Peyer's patch (tissue), 4 donors: ENCODE results near the gene TAPT1. TPM values are rescaled to one million over a fixed set of nuclear protein-coding genes. Genes with fewer than 3 reads are reported as not detected.

Experiments
- DNase-seq, 3 donors: peaks; one replicate each; pipeline ENCODE4 v3.0.0-alpha.2; 2017 to 2019
- H3K27ac ChIP-seq, 4 donors: fragments of 200-600 bp; sonication (generic); one replicate each; pipeline ENCODE4 v1.5.1; 2016 to 2019
- H3K27me3 ChIP-seq, 2 donors: fragments of 200-600 bp; sonication (generic); one replicate each; pipeline ENCODE4 v1.5.1; 2019
- H3K36me3 ChIP-seq, 3 donors: fragments of 200-600 bp; sonication (generic); one replicate each; pipeline ENCODE4 v1.5.1; 2016 to 2019
- H3K4me1 ChIP-seq, 4 donors: fragments of 200-600 bp; sonication (generic); one replicate each; pipeline ENCODE4 v1.5.1; 2016 to 2019
- H3K4me3 ChIP-seq, 4 donors: fragments of 200-600 bp; sonication (generic); 1 replicate in 3 of 4; 2 replicates in 1 of 4; pipeline ENCODE4 v1.5.1; 2016 to 2019; ENCODE audit warnings: mild to moderate bottlenecking in 1 of 4
- H3K9me3 ChIP-seq, 4 donors: fragments of 200-600 bp; sonication (generic); one replicate each; pipeline ENCODE4 v1.5.1; 2016 to 2019; ENCODE audit warnings: mild to moderate bottlenecking in 1 of 4
- POLR2A ChIP-seq, 2 donors: fragments of 450-650 bp; IDR thresholded peaks; one replicate each; pipeline ENCODE4 v1.5.1; 2017; ENCODE audit warnings: antibody characterized with exemption in 2 of 2, mild to moderate bottlenecking in 2 of 2, moderate library complexity in 2 of 2
- small RNA-seq, 2 donors: library from RNA; depleted of rRNA; stranded (forward); fragments of <200 nt; gene quantifications; one replicate each; pipeline ENCODE3, GENCODE V24; 2016
- total RNA-seq, 4 donors: library from RNA; depleted of rRNA; stranded (reverse); fragments of >200 nt; gene quantifications; one replicate each; pipeline ENCODE4 v1.1.0, GENCODE V29; 2016
- TF ChIP-seq, protein P1 (sequence below), 6 experiments: fragments of 450-650 bp in 4 of 6; fragments of 200-600 bp in 2 of 6; sonication (generic) in 1 of 6; IDR thresholded peaks; one replicate each; pipeline ENCODE4 v1.5.1; 2017 to 2019; ENCODE audit warnings: antibody characterized with exemption in 6 of 6, mild to moderate bottlenecking in 3 of 6, moderate library complexity in 1 of 6

TAPT1 gene
- total RNA-seq, 4 donors from 2014 or later: 22.4 to 43.7 (median 33.7) TPM

- no peak for TF ChIP-seq POLR2A (IDR thresholded peaks at IDR 0.05)
- TF ChIP-seq, protein P1, sequence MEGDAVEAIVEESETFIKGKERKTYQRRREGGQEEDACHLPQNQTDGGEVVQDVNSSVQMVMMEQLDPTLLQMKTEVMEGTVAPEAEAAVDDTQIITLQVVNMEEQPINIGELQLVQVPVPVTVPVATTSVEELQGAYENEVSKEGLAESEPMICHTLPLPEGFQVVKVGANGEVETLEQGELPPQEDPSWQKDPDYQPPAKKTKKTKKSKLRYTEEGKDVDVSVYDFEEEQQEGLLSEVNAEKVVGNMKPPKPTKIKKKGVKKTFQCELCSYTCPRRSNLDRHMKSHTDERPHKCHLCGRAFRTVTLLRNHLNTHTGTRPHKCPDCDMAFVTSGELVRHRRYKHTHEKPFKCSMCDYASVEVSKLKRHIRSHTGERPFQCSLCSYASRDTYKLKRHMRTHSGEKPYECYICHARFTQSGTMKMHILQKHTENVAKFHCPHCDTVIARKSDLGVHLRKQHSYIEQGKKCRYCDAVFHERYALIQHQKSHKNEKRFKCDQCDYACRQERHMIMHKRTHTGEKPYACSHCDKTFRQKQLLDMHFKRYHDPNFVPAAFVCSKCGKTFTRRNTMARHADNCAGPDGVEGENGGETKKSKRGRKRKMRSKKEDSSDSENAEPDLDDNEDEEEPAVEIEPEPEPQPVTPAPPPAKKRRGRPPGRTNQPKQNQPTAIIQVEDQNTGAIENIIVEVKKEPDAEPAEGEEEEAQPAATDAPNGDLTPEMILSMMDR (IDR thresholded peaks at IDR 0.05): no peak
- H3K36me3 ChIP-seq: no peaks in the 10 kb centered on the region
- no peak overlapping the region for H3K4me3 ChIP-seq
- no peak overlapping the region for H3K27ac ChIP-seq
- H3K4me1 ChIP-seq: no peaks in the 10 kb centered on the region
- no peaks in the 10 kb centered on the region for H3K9me3 ChIP-seq
- no peak for DNase-seq
- H3K27me3 ChIP-seq: no peaks in the 10 kb centered on the region
These were observed 111.7 kb downstream of the TAPT1 start for GRCh38 chr4:16114546-16114945.

DNA sequence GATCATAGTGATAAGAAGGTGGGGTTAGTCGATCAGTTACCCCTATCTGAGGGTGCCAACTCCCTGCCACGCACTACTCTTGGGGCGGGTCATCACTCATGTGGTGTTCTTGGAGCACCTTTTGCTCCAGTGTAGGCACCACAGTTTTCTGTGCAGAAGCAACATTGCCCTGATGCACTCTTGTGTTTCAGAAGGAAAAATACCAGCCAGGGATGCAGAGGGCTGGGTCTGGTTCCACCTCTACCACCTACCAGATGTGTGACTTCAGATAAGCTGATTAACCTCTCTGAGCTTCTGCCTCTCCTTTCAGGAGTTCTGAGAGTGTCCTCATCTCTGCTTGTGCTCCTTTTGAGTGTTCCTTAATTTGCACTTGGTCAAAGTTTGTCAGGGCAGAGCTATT, 112.5 kb downstream of the TAPT1 start:
- TF ChIP-seq, protein P1 (IDR thresholded peaks at IDR 0.05): no peak
- no peak for TF ChIP-seq POLR2A (IDR thresholded peaks at IDR 0.05)
- H3K27ac ChIP-seq: no peak overlapping the region
- no peaks in the 10 kb centered on the region for H3K4me1 ChIP-seq
- no peaks in the 10 kb centered on the region for H3K9me3 ChIP-seq
- H3K4me3 ChIP-seq: no peak overlapping the region
- H3K27me3 ChIP-seq: no peaks in the 10 kb centered on the region
- H3K36me3 ChIP-seq: no peaks in the 10 kb centered on the region
- DNase-seq: no peak

DNA sequence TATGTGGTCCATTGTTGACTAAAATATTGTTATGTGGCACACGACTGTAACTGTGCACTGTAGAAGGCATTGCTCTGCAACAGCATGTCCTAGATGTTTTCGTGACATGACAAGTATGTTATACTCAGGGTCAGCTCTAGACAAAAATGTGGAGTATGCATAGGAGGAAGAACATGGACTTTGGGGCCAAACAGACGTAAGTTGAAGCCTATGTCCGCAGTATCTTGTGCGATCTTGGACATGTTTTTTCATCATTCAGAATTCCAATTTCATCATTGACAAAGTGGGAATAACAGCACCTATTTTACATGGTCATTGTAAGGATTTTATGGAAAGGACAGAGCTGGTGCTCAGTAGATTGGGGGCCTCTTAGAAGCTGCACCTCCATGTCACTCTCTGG, 114.7 kb downstream of the TAPT1 start:
- Histone ChIP-seq H3K27me3 (no peaks in the 10 kb centered on the region), H3K4me3 (no peak overlapping the region), H3K4me1 (no peaks in the 10 kb centered on the region), H3K36me3 (no peaks in the 10 kb centered on the region), H3K9me3 (no peaks in the 10 kb centered on the region), H3K27ac (no peak overlapping the region)
- DNase-seq: no peak
- no peak for TF ChIP-seq POLR2A (IDR thresholded peaks at IDR 0.05)
- TF ChIP-seq, protein P1 (IDR thresholded peaks at IDR 0.05): no peak

DNA sequence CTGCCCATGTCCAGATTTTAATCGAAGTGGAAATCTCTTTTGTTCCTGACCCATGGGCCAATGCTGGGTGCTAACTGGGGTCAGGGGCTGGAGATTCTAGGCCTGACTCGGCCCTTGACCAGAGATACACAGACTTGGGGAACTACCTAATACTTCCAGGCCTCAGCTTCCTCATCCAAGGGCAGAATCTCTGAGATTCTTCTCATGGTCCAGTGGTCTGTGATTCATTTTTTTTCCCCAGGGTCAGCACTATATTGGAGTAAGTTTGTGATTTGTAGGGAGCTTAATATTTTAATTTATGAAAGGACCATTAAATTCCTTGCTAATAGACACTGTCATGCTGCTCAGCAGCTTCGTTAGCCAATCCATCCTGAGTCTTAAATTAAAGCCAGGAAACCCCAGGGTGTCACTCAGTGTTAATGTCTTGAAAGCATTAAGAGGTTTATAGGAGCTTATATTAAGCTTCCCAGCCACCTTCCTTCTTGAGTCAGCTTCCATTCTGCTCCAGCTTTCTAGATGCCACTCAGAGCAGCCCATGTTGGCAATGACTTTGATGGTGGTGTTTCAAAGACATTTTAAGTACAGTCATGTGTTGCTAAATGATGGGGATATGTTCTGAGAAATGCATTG, 115.5 kb downstream of the TAPT1 start:
- H3K9me3 ChIP-seq: no peaks in the 10 kb centered on the region
- no peaks in the 10 kb centered on the region for H3K27me3 ChIP-seq
- no peaks in the 10 kb centered on the region for H3K36me3 ChIP-seq
- no peaks in the 10 kb centered on the region for H3K4me1 ChIP-seq
- DNase-seq: no peak
- H3K27ac ChIP-seq: no peak overlapping the region
- TF ChIP-seq, protein P1 (IDR thresholded peaks at IDR 0.05): no peak
- no peak for TF ChIP-seq POLR2A (IDR thresholded peaks at IDR 0.05)
- H3K4me3 ChIP-seq: no peak overlapping the region

Small RNA genes lying within 50 kb of the gene (small RNA-seq; reads per million reads assigned to genes)
- 0 reads per million in 2 donors for gene RPS21P4

Other genes with a start within 250 kb of the TAPT1 start
- gene PROM1, start 142.4 kb downstream of the TAPT1 start, total RNA-seq: 100 to 1,000 TPM in 1 of 4 donors, 10 to 100 TPM in 3; 33.8 to 128 (median 58.9) TPM